IPS DF 4.7 (cell line): ENCODE results near the gene ATR.
"Not testable (repeated sequence)": the region's sequence is repeated elsewhere in the genome, so short reads cannot be mapped to it uniquely, and the experiment has no call there.

Experiments used
- DNase-seq: peaks from one replicate; pipeline ENCODE4 v3.0.0-alpha.2; 2013; ENCODE audit warnings: low spot score; ENCODE audit errors: extremely low read depth

ATR gene

DNA sequence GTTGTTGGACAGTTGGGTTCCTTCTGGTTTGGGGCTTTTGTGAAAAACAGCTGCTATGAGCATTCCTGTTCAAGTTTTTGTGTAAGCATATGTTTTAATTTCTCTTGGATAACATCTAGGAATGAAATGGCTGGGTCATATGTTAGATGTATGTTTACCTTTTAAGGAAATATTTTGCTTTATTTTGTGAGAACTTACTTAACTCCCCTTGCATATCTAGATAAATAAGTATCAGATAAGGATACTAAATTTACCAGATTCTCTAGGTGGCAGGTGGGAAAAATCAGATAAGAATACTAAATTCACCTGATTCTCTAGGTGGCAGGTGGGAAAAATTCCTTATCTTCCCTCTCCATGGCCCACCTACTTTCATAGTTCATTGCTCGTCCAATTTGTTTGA, 16.6 kb upstream of the ATR start:
- DNase-seq = no peak

- not testable (repeated sequence) for DNase-seq
Observed at GRCh38 chr3:142592268-142592667, 13.7 kb upstream of the ATR start.

GRCh38 chr3:142588703-142589102, 10.2 kb upstream of the ATR start:
- DNase-seq = no peak

- no peak for DNase-seq
Observed at GRCh38 chr3:142586803-142587406, 8.4 kb upstream of the ATR start.

DNA sequence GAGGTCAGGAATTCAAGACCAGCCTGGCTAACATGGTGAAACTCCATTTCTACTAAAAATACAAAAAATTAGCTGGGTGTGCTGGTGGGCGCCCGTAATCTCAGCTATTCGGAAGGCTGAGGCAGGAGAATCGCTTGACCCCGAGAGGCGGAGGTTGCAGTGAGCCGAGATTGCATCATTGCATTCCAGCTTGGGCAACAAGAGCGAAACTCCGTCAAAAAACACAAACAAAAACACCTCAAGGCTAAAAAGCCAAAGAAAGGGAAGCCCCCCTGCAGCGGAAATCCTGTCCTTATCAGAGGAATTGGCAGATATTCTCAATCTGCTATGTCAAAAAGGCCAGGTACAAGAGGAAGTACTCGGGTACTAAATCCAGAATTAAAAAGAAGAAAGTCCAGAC, 2.5 kb upstream of the ATR start:
- DNase-seq = not testable (repeated sequence)

GRCh38 chr3:142580061-142580423, 1.5 kb upstream of the ATR start:
- no peak for DNase-seq

DNA sequence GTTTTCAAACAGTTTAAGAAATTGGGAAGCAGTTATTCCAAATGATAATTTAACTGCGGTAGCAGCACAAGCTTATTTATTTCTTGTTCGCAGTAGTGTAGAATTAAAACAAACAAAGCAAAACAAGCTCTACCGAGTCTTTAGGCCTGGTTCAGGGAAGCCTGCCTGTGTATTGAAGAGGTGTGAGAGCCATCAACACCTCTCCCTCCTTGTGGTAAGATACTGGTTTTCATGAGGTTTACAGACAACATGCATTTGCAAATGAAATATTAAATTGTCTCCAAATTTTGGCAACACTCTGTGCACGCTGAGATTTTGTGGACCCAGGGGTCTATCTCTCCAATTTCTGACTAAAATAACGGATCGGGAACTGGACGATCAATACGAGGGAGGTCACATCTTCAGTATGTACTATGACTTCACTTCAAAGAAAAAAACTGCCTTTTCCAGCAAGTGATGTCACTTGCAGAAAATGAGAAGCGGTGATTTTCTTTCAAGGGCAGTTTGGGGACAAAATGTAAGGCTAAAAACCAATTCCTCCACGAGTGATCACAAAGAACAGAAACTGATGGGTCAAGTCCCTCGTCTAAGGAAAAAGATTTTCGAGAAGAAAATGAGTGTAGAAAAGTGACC, 721 bp downstream of the ATR start:
- no peak for DNase-seq

- DNase-seq = no peak
Observed at GRCh38 chr3:142576792-142577191, 1.7 kb downstream of the ATR start.

DNA sequence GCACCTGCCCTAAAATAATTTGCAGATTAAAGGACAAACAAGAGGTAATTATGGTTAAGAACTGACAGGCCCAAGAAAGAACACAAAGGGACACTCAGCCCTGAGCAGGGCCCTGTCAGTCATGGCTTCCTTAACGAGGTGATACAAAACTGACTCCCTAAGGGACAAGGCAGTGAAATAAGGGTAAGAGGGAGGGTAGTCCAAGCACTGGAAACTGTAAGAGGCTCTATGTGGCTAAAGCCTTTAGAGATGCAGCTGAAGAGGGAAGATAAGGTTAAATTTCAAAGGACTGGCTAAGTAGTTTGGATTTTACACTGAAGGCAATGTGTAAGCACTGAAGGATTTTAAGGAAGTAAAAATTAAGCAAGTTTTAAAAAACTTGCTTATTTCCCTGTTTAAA, 3.9 kb downstream of the ATR start:
- DNase-seq = no peak

DNA sequence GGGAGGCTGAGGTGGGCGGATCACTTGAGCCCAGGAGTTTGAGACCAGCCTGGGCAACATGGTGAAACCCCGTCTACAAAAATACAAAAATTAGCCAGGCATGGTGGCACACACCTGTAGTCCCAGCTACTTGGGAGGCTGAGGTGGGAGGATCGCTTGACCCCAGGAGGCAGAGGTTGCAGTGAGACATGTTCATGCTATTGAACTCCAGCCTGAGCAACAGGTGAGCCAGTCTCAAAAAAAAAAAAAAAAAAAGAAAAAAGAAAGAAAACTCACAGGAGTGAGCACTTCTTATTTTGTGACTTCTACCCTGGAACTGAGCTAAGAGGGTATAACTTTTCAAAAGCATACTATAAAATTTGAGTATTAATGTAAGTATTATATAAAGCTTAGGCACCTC, 4.3 kb downstream of the ATR start:
- DNase-seq = not testable (repeated sequence)

- not testable (repeated sequence) for DNase-seq
Observed at GRCh38 chr3:142569422-142569821, 9.1 kb downstream of the ATR start.

GRCh38 chr3:142568393-142569017, 10.0 kb downstream of the ATR start:
- DNase-seq = no peak

DNA sequence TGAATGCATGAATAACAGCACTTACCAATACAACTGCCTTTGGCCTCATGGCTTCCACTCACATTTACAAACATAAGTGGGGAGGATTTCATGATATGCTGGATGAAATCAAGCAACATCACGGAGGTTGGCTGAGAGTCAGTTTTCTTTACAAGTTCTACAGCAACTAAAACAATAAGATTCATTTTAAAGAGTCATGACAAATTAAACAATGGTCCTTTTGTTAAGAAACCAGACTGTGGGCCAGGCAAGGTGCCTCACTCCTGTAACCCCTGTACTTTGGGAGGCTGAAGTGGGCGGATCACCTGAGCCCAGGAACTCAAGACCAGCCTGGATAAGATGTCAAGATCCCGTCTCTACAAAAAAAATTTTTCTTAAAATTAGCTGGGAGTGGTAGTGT, 12.4 kb downstream of the ATR start:
- DNase-seq = no peak

GRCh38 chr3:142563496-142563997, 15.0 kb downstream of the ATR start:
- no peak for DNase-seq

GRCh38 chr3:142560118-142560517, 18.4 kb downstream of the ATR start:
- no peak for DNase-seq

DNA sequence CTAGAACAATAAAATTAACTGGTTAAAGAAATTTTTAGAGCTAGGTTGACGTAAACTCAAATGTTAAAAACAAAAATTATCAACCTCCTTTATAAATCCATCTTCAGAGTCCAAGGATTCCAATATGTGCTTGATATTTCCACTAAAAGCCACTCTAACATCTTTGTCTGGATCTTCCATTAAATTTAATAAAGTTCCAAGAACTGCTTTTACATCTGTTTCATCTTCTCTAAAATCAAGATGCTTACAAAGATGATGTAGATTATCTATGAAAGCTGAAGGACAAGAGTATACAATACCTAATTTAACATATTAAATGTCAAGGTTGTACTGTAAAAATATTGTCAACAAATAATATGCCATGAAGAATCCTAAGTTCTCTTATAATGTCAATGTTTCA, 24.8 kb downstream of the ATR start:
- DNase-seq = no peak

DNA sequence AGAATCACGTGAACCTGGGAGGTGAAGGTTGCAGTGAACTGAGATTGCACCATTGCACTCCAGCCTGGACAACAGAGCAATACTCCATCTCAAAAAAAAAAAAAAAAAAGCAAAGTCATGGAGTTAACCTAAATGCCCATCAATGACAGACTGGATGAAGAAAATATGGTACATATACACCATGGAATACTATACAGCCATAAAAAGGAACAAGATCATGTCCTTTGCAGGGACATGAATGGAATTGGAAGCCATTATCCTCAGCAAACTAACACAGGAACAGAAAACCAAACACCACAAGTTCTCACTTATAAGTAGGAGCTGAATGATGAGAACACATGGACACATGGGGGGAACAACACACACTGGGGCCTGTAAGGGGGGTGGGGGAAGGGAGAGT, 26.0 kb downstream of the ATR start:
- not testable (repeated sequence) for DNase-seq

DNA sequence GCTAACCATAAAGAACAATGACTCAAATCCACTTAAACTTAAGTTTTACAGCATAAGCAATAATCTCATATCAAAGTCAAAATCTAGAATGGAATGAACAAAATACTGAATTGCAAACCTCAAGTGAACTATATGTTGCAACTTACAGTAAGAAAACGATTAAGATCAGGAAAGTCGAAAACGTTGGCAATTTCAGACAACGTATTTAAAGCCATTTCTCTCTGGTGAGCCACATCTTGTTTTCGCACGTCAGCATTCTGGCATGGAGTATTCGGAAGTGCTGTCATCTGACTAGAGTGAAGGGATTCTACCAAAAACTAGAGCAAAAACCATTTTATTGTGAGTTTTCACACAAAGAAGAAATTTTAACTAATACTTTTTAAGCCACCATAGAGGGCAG, 28.5 kb downstream of the ATR start:
- no peak for DNase-seq

DNA sequence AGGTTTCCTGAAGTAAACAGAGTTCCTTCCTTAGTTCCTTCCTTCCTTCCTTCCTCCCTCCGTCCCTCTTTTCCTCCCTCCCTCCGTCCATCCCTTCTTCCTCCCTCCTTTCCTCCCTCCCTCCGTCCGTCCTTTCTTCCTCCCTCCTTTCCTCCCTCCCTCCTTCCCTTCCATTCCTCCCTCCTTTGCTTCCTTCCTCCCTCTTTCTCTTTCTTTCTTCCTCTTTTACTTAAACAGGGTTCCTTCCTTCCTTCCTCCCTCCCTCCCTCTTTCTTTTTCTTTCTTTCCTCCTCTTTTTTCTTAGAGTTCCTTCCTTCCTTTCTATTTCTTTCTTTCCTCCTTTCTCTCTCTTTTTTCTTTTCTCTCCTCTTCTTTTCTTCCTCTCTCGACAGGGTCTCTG, 35.2 kb downstream of the ATR start:
- DNase-seq = no peak

GRCh38 chr3:142542054-142542453, 36.5 kb downstream of the ATR start:
- DNase-seq = no peak

GRCh38 chr3:142536519-142536918, 42.0 kb downstream of the ATR start:
- DNase-seq = no peak

DNA sequence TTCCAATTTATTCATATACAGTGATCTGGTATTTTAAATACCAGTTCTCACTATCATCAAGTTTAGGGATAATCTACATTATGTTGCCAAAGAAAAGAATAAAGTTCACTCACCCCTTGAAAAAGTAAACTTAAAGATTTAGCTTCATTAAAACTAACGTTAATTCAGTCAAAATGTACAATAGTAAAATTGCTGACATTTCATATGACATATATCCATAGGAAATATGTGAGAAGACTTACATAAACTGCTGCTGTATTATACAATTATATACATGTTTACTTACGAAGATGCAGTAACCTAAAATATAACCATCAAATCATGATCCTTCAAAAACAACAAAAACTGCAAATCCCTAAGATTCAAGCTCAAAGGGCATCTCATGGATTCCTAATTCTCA, 44.0 kb downstream of the ATR start:
- DNase-seq = no peak

GRCh38 chr3:142530296-142530695, 48.2 kb downstream of the ATR start:
- no peak for DNase-seq
